ENCODE data around the gene NFATC2. TPM values are rescaled to one million over a fixed set of nuclear protein-coding genes. Genes with fewer than 3 reads are reported as not detected.

NFATC2 gene
- total RNA-seq, 4 donors from 2014 or later, result 4.4 to 38.0 (median 13.6) TPM

- H3K36me3 ChIP-seq, result no peaks in the 10 kb centered on the region
- TF ChIP-seq POLR2A (IDR thresholded peaks at IDR 0.05) (no peak), CTCF (IDR thresholded peaks at IDR 0.05) (no peak)
- no peak overlapping the region for H3K27ac ChIP-seq
- no peaks in the 10 kb centered on the region for H3K9me3 ChIP-seq
- DNase-seq, result no peak
- peaks cover 0 to 28% (median 15%) of the 10 kb centered on the region in 4 donors for H3K4me1 ChIP-seq
- no peaks in the 10 kb centered on the region for H3K27me3 ChIP-seq
- no peak overlapping the region for H3K4me3 ChIP-seq
Measured at GRCh38 chr20:51397137-51397536, 145.4 kb downstream of the NFATC2 start.

- H3K27me3 ChIP-seq, result no peaks in the 10 kb centered on the region
- no peak overlapping the region for H3K27ac ChIP-seq
- no peaks in the 10 kb centered on the region for H3K36me3 ChIP-seq
Measured at GRCh38 chr20:51396365-51396909, 146.1 kb downstream of the NFATC2 start.

GRCh38 chr20:51394706-51395105, 147.8 kb downstream of the NFATC2 start:
- no peaks in the 10 kb centered on the region for H3K36me3 ChIP-seq
- TF ChIP-seq POLR2A (IDR thresholded peaks at IDR 0.05) (no peak), CTCF (IDR thresholded peaks at IDR 0.05) (no peak)
- DNase-seq, result no peak
- no peak overlapping the region for H3K27ac ChIP-seq
- peaks cover 0 to 6% (median 4%) of the 10 kb centered on the region in 4 donors for H3K4me1 ChIP-seq
- H3K4me3 ChIP-seq, result no peak overlapping the region
- no peaks in the 10 kb centered on the region for H3K27me3 ChIP-seq
- no peaks in the 10 kb centered on the region for H3K9me3 ChIP-seq

More at GRCh38 chr20:51396365-51396909, 146.1 kb downstream of the NFATC2 start:
- no peak for DNase-seq
- no peak for TF ChIP-seq POLR2A (IDR thresholded peaks at IDR 0.05)
- no peak for TF ChIP-seq CTCF (IDR thresholded peaks at IDR 0.05)
- Histone ChIP-seq H3K9me3 (no peaks in the 10 kb centered on the region), H3K4me3 (no peak overlapping the region), H3K4me1 (peaks cover 0 to 23% (median 13%) of the 10 kb centered on the region in 4 donors)

GRCh38 chr20:51393571-51393970, 148.9 kb downstream of the NFATC2 start:
- H3K36me3 ChIP-seq, result no peaks in the 10 kb centered on the region
- H3K9me3 ChIP-seq, result no peaks in the 10 kb centered on the region
- DNase-seq, result no peak
- no peak overlapping the region for H3K27ac ChIP-seq
- no peaks in the 10 kb centered on the region for H3K27me3 ChIP-seq
- H3K4me3 ChIP-seq, result no peak overlapping the region
- H3K4me1 ChIP-seq, result no peaks in the 10 kb centered on the region
- no peak for TF ChIP-seq POLR2A (IDR thresholded peaks at IDR 0.05)
- no peak for TF ChIP-seq CTCF (IDR thresholded peaks at IDR 0.05)

- Histone ChIP-seq H3K27ac (no peak overlapping the region), H3K4me3 (no peak overlapping the region), H3K4me1 (no peaks in the 10 kb centered on the region), H3K36me3 (no peaks in the 10 kb centered on the region), H3K27me3 (no peaks in the 10 kb centered on the region), H3K9me3 (no peaks in the 10 kb centered on the region)
- no peak for DNase-seq
- no peak for TF ChIP-seq CTCF (IDR thresholded peaks at IDR 0.05)
- TF ChIP-seq POLR2A (IDR thresholded peaks at IDR 0.05), result no peak
Measured at GRCh38 chr20:51392614-51393186, 149.8 kb downstream of the NFATC2 start.

Data from Peyer's patch (tissue), 4 donors.